Fibroblast of skin of scalp (primary cell): Measurements from ENCODE around the gene PNLIPRP1.

Source experiments
- DNase-seq: peaks from one replicate; pipeline ENCODE4 v3.0.0-alpha.2; 2013

PNLIPRP1 gene

DNA sequence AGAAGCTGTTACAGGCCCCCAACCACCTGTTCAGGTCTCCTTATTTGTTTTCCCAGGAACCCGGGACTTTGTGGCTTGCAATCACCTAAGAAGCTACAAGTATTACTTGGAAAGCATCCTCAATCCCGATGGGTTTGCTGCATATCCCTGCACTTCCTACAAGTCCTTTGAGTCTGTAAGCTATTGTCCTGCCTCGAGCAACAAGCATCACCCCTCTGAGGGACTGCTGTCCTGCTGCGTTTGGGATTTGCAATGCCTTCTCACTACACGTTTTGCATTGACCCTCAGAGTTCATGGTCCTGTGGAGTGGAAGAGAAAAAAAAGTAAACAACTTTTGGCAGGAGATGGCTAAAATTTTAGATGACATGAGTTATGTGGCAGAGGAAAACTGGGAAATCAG is 9.2 kb downstream of the PNLIPRP1 start:
- DNase-seq: no peak

DNA sequence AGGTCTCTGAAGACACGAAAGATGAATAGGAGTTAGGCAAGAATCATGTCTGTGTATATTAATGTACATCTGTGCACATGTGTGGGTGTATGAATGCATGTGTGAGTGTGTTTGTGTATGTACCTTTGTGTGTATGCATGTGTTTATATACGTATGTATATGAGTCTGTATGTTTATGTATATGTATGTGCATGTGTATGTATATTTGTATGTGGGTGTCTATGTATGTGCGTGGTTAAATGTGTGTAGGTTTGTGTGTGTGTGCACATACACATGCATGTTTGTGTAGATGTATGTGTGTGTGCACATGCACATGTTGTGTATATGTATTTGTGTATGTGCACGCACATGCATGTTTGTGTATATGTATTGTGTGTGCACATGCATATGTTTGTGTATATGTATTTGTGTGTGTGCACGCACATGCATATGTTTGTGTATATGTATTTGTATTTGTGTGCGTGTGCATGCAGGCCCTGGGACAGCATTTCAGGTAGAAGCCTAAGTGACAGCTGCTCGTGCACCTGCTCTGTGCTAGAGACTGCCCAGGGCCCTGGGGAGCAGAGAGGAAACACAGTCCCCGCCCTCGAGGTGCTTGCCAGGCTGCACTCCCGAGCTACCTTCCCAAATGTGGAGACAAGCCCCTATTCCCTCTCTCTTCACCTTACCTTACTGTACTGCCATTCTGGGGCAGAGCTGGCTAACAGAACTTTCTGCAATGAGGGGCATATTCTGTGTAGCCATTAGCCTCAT is 12.1 kb downstream of the PNLIPRP1 start:
- DNase-seq: no peak

DNA sequence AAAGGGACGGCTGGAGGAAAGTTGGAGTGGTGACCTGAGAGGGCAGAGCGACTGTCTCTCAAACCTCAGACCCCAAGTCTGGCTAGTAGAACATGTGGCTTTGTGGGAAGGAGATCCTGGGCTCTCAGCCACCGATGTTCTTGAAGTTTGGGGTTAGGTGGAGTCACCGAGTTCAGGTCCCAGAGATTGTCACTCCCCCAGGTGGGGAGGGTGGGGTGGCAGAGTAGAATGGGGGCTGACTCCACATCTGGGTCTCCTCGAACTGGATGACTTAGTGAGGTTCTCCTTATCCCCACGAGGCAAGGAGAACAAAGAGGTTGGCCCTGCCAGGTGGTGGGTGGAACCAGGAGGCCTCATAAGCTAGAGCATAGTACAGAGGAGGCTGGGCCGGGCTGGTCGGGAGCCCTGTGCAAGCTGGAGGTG is 15.3 kb downstream of the PNLIPRP1 start:
- no peak for DNase-seq

DNA sequence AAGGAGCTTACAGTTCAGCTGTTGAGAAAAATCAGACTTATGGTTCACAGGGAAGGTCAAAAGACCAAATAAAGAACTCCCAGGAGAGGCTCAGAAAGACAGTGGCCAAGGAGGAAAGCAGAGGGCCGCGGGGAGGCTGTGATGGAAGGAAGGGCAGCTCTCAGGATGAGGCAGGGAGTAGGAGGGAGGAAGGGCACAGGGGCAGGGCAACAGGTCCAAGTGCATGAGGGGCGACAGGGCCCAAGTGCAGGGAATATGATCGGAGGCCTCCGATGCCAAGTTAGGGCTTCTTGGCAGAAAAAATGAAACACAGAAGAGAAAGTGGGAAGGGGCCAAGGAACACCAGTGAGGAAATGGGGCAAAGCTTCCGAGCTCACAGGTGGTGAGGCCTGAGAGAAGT is 16.6 kb downstream of the PNLIPRP1 start:
- DNase-seq: no peak

DNA sequence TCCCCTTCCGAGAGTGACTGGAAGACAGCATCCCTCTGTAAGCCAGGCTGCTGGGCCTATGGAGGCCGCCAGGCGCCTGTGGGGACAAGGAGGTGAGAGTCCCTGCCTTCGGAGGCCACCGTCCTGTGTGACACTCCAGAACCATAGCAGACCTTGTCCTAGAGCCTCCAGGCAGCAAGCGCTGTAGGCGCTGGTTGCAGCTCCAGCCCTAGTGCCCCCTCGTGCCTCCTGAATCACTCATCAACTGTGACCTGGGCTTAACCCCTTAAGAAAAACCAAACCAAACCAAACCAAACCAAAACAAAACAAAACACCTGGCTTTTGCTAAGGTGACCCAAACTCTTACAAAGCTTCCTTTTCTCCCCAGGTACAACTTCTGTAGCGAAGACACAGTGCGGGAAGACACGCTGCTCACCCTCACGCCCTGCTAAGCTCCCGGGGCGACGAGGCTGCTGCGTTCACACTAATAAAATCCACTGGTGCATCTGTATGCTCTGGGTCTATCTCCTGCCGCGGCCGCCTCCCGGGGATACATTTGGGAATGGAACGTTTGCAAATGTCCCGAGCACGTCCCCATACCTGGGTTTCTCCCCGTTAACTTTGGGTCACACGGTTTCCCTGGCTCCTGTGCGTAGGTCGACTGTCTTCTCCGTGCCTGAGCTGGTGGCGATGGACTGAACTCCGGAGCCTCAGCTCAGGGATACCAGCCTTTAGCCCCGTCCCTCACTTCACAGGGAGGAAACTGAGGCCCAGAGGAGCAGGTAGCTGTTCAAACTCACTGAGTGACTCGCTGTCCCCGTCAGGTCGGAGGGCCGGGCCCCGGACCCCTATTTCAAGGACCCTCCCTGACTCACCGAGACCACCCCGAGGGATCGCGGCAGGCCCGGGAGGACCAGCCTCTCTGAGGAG is 18.2 kb downstream of the PNLIPRP1 start:
- DNase-seq: no peak

DNA sequence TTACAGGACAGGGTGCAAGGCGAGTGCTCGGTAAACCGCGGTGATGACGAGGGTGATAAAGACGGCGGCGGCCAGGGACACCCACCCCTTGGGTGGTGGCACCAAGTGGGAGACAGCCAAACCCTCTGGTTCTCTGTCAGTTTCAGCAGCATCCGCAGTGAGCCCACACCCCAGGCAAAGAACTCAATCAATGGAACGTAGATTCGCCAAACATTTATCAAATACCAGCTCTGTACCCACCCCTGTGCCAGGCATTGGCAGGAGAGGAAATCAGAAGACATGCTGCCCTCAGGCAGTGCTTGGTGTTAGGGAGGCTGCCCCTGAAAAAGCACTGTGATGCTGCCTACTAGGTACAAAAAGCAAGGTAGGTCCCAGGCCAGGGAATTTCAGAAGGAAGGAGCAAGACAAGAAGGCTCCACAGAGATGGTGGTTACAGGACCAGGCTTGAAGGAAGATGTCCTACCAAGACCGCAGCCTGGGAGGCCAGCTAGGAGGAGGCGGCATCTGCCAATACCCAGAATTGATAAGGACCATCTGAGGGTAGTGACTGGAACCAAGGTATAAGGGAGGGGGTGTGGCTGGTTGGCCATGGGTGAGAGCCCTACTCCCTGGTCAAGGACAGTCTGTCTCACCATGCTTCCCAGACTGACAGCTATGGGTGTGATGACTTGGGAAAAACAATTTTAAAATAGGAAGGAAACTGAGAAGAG is 19.8 kb downstream of the PNLIPRP1 start:
- no peak for DNase-seq

DNA sequence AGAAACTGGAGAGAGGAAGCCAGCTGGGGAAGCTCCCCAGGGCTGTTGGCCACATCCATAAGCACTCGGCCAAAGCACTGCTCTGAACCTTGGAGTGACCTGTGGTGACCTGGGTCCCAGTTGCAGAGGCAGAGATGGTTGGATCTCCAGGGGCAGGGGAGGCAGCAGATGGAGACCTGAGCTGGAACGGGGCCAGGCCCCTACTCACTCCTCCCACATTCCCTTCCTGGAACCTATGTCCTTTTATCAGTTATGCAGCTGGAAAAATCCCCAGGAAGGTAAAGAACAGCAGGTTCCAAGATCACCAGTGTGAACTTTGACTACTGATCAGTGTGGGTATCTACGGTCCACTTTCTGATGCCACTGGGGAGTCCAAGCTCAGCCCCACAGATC is 20.4 kb downstream of the PNLIPRP1 start:
- no peak for DNase-seq

DNA sequence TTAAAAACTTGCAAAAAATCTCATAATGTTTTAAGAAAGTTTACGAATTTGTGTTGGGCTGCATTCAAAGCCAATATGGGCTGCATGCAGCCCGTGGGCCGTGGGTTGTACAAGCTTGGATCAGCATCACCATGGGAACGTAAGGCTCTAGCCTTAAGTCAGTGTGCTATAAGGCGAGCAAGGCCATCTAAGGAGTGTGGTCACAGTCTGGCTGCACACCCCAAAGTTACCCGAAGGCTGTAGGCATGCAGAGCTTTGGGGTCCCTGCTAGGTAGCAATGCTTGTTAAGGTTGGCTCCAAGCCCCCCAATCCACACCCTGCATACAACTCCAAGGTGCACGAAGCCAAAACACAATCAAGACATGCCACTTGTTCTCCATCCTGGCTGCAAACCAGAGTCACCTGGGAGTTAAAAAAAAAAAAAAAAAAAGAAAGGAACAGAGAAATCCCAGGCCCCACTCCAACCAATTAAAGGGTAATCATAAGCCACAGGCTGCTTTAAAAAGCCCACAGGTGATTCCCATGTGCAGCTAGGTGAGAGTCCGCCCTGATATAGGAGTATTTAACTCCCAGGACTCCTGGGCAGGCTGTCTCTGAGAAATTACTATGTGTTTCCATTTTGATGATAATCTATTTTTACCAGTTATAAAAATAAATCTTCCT is 21.5 kb downstream of the PNLIPRP1 start:
- DNase-seq: no peak

DNA sequence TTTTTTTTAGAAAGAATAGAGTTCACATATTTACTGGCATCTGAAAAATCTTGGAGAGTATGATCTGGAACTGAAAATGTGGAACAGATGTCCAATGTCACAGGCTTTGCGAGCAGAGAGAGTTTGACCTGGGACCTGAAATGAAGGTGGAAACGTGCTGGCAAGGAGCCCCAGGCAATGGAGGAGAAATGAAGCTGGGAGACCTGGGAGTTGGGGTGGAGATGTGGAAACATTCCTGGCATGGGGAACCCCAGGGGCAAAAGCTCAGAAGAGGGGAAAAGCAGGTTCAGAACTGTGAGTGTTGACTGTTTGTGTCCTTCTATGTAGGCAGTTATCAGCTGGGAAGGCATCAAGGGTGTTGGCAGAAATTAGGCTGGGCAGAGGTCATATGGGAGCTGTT is 22.7 kb downstream of the PNLIPRP1 start:
- DNase-seq: no peak

DNA sequence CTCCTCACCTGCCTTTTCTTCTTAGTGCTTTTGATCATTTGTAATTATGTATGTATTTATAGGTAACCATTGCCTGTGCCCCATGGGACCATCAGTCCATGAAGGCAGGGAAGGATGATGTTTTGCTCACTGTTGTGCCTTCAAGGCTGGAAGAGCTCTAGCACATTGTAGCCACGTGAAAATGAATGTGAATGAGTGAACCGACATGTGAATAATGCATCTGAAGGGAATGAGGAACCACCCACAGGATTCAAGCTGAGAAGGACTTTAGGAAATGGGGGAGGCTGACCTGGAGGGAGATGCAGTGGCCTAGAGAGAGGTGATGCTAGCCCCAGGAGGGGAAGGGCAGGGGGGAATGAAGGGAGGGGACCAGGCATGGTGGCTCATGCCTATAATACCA is 24.0 kb downstream of the PNLIPRP1 start:
- DNase-seq: no peak

DNA sequence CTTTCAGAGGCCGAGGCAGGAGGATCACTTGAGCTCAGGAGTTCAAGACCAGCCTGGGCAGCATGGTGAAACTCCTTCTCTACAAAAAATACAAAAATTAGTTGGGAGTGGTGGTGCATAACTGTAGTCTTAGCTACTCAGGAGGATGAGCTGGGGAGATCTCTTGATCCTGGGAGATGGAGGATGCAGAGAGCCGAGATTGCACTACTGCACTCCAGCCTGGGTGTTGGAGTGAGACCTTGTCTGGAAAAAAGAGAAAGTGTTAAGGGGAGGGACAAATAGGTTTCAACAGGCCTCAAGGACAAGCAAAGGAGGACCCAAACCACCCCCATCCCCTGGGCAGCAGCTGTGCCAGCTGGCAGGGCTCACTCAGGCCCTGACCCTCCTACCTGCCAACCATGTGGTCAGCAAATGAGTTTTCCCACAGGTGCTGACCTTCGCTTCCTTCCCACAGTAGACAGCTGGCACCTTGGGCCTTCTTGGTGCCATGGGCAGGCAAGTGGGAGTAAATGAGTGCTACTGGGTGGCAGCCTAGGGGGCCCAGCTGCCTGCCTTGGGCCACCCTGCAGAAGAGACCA is 24.5 kb downstream of the PNLIPRP1 start:
- DNase-seq: no peak

DNA sequence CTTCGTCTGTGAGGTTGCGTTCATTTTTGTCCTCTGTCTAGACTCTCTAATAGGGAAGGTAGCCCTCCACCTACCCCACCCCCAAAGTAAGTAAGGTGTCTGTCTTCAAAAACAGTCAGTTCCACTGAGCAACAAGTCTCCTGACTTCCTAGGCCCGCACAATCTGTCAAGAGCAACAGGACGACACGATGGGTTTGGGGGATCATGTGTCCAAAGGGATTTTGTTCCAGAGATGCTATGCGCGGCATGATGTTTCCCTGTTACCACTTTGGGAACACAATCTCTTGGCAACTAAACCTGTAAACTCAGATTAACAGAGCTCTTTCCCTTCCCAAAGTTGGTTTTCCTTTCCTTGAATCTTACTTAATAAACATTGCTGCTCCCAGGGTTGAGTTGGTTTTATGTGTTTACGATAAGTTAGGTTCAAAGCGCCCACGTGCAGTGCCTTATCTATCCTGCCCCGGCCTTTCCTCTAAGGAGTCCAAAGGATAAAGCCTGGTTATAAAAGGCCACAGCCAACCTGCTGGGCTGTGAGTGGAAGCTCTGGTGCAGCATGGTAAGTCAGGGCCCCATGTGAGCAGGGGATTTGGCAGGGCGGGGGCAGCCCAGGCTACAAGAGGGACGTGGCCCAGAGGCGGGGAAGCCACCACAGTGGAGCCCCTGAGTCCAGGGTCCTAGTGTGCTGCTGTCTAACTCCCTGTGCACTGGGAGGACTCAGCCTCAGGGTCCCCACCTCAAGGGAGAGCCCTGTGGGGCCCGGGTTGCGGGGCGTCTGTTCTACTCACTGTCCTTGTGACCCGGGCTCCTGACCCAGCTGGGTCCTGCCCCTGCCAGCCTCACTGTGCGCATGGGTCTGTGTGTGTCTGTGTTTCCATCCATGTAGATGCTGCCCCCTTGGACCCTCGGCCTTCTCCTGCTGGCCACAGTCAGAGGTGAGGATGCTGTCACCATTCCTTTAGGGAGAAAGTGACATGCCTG is 30.0 kb downstream of the PNLIPRP1 start, which contains the start of gene PNLIPRP2:
PNLIPRP2 (plus strand) TSS at position 531 of the 978 bp plus-strand sequence.
- no peak for DNase-seq

DNA sequence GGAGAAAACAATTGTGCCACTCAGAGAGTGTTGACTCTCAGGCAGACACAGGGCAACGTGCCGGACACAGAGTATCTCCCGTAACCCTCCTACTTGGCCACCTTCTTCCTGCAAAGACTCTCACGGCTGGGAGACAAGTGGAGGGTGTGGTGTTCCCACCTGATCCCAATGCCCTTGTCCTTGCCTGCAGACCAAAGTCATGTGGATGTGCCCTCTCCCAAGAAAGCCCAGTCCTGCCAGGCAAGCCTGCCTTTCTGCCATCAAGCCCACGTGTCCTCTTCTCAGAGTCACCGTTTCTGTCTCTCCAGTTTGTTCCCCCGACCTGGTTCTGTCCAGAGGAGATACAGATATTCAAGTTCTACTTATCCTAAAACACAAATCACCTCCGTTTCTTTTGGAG is 30.7 kb downstream of the PNLIPRP1 start:
- no peak for DNase-seq

DNA sequence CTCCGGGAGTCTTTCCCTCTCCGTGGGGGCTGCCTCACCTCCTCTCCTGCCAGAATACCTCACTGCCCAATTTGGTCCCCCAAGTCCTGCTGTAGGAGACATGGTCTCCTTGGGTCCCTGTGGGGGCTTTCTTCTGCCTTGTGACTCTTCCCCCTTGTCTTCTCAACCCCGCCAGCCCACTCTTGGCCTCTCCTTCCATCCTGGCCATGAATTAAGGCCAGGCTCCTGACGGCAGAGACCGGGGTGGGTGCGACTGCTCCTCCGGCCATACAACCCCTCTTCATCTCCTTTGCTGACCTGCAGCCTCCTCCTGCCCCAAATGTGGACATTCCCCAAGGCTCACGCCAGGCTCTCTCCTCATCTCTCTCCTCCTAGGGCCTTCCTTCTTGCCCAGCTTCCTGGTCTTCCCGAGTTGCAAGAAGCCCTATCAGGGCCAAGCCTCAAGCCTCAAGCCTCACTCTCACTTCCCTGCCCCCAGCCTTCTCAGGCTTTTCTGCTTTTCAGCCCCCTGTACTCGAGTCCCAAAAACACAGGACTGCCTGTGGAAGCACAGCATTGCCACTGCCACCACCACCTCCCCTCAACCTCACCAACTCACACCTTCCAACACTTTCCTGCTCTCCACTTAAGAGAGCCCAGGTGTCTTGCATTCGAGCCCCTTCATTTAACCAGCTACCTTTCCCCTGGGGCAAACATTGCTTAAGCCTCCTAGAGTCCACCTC is 31.3 kb downstream of the PNLIPRP1 start:
- DNase-seq: no peak

DNA sequence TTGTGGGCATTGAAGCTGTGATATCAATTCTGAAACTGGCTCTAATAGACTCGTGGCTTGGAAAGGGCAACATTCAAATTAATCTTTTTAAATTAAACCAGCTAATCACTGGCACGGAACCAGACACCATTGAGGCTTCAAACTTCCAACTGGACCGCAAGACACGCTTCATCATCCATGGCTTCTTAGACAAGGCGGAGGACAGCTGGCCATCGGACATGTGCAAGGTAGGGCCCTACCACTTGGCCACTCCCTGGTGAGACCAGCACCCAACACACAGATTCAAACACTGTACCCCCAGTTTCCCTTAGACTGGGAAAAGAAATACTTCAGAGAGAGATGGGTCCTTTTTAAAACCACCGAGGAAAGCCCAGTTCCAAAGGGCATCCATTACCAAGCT is 35.1 kb downstream of the PNLIPRP1 start:
- DNase-seq: no peak

DNA sequence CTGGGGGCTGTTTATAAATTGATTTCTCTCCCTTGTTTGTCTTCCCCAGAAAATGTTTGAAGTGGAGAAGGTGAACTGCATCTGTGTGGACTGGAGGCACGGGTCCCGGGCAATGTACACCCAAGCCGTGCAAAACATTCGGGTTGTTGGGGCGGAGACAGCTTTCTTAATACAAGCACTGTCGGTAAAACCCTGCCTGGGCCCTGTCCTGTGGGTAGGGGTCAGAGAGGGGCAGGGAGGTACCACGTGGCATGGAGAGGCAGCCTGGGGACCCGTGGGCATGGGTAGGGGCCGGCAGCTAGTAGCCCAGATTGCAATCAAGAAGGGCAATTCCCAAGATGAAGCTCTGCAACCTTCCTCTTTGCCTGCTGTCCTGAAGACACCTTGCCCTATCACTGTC is 36.1 kb downstream of the PNLIPRP1 start:
- DNase-seq: no peak

DNA sequence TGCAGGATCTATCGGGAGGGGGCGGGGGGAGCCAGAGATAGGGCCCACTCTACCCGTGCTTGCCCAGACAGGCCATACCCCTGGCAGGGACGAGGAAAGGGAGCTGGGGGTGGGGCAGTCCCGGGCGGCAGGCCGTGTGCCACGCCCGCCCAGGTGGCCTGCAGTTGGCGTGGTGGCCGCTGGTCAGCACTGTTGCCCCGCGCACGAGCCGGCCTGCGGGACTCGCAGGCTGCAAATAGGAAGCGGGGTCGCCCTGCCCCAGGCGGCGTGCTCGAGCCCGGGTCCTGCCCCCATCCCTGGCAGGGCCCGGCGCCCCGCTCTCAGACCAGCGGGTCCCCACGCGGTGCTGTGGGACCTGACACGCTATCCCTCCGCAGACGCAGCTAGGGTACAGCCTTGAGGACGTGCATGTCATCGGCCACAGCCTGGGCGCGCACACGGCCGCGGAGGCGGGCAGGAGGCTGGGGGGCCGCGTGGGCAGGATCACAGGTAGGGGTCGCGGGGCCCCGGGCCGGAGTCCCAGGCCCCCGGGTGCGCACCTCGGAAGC is 36.7 kb downstream of the PNLIPRP1 start:
- no peak for DNase-seq

DNA sequence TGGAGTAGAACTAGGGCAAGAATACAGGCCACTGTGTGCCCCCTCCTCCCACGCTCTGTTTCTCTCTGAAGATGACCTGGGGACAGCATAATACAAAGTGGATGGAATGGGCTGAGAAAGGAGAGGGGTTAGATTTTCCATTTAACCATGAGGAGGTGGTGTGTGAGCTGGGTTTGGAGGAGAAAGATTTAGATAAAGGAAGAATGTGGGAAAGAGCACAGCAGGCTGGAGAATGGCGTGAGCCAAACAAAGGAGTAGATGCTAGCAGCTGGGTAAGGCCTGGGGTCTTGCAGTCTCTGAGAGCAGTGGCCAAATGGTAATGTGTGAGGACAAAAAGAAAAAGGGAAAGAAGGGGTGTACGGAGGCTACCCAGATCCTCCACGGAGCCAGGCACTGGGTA is 38.6 kb downstream of the PNLIPRP1 start:
- DNase-seq: no peak

DNA sequence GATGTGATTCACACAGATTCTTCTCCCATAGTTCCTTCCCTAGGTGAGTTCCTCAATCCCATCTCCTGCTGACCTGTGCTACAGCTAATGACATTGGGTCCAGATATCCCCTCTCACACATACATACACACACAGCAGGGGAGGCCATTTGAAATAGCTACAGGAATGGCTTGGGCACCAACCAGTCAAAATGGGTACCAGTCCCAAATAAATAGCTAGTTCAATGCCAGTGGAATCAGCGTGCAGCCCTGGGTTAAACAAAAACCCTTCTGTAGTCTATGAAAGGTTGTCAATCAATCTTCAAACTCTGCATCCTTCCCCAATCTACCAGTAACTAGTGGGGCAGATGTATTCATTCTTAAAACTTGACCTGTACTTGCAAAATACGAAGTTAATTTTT is 39.3 kb downstream of the PNLIPRP1 start:
- DNase-seq: no peak

DNA sequence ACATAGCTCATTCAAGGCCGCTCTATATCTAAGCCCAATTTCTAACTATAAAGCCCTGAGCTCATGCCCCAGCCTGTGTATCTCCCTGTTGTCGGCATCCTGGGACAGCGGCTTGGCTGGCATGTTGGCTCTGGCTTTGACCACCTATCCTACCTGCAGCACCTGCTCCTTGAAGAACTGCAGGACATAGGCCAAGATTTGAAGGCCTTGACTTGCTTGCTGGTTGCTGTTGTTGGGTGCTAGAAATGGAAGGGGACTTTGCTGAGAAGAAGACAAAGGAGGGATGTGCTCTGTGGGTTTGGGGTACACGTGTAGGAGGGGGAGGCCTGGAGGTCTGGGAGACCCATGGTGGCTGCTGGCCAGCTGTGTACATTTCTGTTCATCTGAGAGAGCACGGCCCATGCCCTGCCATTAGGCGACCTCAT is 41.1 kb downstream of the PNLIPRP1 start:
- no peak for DNase-seq
